DMS114 treated with DMSO at 0.1 percent for 48 hours (cell line): Measurements from ENCODE around the gene MEIS2.
"Not testable (repeated sequence)": the region's sequence is repeated elsewhere in the genome, so short reads cannot be mapped to it uniquely, and the experiment has no call there.

Experiments used
- DNase-seq: peaks from one replicate; lab custom pipeline; 2025; ENCODE audit not compliant: unreplicated experiment; lab: John Stamatoyannopoulos, UW

Gene MEIS2

DNA sequence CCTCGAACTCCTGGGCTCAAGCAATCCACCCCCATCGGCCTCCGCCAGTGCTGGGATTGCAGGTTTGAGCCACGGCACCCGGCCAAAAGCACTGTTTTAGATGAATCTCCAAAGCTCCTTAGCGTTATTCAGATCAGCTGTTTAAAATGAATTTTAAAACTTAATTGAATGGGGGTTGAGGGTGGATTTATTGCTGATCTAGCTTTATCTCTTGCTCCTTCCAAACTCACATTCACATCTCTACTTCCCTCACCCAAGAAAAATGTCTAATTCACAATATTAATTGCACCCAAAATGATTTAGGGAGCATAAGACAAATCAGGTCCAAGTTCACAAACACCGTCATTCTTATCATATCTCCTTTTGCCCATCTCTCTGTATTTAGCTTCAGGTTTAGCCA lies 89.8 kb downstream of the MEIS2 start:
- no peak for DNase-seq

DNA sequence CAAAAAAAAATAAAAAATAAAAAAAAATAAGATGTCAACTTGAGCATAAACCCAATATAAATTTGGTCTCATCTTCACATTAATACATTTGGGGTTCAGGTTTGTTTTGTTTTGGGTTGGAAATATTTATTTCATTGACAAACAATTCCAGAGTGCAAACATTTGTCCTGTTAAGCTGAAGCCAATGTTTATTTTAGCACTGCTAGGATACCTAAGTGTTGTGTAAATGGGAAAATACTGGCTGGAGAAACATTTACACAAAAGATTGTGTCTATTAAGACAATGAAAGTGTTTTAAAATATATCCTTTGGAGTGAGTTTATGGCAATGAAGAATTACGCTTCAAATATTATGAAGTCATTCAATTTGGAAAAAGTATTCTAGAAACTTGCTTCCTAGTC lies 91.1 kb downstream of the MEIS2 start:
- no peak for DNase-seq

DNA sequence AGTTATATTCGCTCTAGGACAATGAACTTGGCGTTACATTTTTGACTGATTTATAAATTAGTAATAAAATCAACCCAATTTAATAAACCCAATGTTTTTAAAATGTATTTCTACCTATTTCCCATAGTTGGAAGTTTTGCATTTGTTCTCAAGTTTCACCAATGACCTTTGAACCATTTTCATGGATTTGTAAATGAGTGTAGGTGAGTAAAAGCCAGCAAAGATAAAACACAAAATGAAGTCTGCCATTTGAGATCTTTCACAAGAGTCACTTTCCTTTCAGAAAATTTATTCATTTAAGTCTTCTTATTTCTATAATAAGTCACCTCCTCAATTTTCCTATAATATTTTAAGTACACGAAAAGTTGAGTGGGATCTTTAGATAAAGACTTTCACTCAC lies 92.1 kb downstream of the MEIS2 start:
- DNase-seq = no peak

DNA sequence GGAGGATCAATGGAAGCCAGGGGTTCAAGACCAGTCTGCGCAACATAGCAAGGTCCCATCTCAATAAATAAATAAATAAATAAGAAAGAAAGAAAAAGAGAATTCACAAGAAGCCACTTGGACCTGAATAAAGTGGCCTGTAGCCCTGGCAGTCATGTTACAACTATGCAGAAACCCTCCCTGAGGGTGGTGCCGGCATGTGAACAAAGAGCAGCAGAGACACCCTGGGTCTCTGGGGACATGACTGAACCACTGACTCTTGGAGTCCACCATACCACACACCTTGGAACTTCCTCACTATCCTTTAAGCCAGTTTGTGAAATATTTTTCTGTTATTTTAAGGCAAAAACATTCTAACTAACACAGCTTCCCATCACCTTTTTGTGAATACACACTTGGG lies 93.0 kb downstream of the MEIS2 start:
- DNase-seq = no peak

DNA sequence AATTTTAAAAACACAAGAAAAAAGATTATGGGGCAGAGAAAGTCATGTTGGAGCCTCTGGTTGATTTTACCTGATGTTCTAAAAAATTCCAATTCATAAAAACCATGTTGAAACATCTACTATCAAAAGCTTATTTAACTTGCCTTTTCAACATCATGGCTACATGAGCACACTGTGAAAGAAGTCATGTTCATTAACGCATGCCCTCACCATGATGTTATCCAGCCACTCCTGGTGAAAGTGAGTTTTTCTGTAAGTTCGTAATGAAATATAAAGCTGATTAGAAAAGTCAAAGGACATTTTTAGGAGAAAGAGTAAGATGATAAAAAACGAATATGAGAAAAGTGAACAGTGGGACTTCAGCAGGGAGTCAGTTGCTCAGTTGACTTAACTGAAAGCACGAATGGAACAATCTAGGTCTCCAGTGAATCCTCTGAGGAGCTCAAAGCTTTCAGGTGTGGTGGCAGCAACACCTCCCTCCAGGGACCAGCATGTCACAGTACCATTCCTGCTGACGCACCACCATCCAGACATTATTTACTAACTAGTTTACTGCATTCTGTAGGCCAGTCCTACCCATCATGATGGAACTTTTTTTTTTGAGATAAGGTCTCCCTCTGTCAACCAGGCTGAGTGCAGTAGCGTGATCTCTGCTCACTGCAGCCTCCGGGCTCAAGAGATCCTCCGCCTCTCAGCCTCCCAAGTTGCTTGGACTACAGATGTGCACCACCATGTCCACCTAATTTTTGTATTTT lies 95.2 kb downstream of the MEIS2 start:
- no peak for DNase-seq

DNA sequence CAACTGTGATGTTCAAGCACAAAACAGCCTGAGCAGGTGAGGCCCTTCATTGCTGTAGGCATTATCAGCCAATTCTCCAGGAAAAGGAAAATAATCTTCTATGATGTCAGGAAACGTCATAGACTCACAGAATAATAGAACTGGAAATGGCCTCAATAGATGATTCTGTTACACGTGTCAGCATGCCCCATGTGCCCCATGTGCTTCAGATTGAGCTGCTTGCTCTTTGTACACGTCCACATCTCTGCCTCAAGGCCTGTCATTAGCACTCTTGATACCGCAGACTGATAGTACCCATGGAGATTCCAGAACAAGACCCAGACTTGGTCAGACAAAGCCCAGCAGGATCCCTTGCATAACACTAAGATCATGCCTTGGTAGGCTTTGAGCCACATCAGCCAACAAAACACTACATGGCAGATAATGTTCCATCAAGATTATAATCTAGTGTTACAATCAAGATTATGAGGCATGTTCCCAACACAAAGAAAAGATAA lies 95.9 kb downstream of the MEIS2 start:
- no peak for DNase-seq

DNA sequence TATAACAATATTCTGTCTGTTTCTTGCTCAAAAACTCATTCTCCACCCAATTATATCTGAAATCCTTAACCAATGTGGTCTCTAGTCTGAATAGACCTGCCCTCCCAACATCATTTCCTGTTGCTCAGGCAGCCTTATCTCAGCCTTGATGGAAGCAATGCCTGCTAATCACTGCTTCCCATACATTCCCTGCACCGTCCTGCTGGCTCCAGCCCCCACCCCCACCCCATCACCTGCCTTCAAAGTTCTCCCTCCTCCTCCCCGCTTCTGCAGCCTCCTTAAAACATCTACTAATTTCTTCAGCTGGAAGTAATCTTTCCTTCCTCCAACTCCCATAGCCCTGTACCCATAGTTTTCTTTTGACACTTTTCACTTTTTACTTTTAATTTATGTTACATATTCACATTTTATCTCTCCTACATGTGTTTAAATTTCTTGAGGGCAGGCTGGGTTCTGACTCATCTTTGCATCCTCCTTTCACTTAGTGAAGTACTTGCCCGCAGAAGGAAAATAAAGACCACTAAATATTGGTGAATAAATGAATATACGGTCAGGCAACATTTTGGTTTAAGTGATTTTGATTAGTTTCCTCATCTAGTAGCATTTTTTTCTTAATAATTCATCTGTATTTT lies 98.2 kb downstream of the MEIS2 start:
- no peak for DNase-seq

DNA sequence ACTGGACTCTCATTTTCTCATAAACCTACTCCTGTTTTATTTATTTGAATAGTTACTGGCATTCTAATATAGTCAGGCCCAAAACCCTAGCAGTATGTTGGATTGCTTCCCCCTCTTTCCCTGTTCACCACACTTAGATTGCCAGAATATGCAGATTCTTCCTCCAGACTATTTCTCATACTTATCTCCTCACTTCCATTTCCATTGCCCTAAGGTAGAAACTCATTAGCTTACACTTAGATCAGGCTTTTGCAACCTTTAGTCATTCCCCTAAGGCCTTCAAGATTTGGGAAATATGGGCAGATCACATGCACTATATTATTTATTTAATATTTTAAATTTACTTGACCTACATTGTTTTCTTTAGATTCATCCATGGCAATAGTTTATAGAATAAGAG lies 98.9 kb downstream of the MEIS2 start:
- no peak for DNase-seq

DNA sequence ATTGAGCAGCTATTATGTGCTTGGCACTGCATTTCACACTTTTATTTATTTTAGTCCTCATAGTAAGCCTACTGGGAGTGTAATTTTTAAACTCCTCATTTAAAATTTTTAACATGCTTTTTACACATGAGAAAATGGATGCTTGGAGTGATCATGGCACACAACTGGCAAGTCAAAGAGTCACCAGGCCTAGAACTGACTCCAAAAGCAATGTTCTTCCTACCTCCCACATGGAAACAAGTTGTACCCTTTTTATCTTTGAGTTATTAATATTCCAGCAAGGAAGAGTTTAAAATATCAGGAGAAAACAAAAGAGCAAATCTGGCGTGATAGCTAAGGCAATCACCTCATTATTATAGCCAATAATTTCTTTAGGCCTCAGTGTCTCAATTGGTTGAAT lies 100.6 kb downstream of the MEIS2 start:
- no peak for DNase-seq

DNA sequence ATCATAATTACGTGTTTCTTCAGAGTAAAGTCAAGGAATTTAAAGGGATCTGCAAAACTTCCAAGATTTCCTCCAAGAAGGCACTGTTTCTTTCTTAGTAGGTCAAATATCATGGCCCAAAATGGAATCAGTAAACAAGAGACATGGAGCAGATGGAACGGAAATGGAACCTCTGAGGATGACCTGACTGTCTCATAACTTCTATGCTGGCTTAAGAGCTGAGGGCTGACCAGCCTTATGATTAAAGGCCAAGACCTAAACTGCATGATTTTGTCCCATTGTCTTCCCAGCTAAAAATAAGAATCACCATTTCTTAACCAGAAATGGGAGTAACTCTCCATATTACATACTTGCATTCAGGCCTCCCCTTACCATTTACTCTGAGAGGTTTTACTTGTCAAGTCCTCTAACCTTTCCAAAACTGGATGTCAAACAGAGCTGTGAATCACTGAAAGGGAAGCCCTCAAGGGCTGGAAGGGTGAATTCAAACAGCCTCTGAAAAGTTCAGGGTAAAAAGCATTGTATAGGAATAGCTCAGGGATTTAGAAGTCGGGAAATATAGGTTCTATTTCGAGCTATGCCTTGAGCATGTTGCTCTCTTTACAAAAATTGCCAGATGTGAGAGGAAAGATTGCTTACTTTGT lies 103.7 kb downstream of the MEIS2 start:
- DNase-seq = no peak

DNA sequence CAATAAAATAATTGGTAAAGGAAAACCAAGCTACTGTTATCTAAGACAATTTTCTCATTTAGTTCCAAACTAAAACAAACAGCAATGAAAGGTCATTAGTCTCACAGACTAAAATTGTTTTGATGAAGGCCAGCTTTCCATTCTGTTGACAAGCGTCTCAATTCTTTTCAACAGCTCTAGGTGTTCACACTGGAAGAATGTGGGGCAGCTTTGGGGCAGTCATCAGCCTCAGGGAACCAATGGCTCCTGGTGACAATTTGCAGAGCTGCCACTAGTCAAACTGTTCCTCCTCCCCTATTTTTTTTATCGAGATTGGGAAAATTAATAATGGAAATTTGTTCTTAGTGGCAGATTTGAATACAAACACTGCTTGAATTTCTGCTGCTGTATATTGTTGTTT lies 104.2 kb downstream of the MEIS2 start:
- no peak for DNase-seq

DNA sequence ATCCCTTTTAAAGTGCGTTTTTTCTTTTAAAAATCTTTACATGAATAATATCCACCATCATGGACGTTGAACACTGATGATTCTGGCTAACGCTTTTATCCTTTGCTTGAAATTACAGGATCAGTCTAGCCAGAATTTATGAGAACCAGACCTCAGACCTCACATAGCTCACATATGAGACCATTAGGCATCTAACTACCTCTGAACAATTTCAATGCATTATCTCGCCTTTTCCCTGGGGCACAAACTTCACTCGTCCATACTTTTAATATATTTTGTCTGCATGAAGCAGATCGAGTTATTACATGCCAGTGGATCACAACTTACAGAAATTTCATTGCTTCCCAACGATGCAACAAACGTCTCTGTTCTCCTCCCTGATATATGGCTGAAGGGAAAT lies 105.6 kb downstream of the MEIS2 start:
- DNase-seq = no peak

DNA sequence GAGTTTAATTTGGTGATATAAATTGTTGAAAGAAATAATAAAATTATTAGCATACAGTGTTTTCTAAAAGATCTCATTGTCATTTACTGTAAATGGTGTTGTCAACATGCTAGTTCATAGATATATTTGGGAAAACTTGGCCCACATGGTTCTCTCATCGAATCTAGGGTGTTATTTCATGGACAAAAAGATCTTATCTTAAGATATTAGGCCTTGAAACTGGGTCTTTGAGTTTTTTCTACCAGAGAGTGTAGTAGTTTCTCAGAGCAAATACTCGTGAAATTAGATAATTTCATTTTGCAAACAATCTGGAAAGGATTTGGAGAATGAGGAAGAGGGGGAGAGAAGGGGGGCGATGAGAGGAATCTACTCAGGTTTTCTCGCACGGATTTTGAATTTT lies 107.9 kb downstream of the MEIS2 start:
- no peak for DNase-seq

DNA sequence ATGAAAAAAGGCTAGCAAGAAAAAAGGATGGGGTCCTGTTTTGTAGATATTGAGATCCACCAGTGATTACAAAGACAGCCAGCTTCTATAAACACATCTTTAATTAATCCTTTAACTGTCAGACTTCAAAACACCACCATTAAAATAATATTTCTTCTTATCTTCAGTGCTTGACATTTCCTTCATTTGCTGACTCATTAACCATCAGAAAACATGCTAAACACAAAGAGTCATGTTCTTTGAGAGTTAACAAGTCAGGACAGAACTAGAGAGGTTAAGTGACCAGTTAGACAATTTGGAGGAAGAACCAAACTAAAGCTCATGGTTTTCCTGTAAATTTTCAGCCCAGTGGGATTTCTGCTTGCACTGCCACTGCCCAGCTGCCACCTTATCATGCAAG lies 111.4 kb downstream of the MEIS2 start:
- DNase-seq = no peak

DNA sequence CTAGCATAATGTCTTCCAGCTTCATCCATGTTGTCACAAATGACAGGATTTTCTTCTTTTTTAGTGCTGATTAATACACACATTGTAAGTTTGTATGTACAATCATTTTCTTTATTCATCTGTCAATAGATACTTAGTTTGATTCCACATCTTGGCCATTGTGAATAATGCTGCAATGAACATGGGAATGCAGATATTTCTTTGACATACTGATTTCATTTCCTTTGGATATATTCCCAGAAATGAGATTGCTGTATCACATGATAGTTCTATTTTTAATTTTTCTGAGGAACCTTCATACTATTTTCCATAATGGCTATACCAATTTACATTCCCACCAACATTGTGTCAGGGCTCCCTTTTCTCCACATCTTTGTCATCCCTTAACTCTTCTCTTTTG lies 117.9 kb downstream of the MEIS2 start:
- DNase-seq = no peak

DNA sequence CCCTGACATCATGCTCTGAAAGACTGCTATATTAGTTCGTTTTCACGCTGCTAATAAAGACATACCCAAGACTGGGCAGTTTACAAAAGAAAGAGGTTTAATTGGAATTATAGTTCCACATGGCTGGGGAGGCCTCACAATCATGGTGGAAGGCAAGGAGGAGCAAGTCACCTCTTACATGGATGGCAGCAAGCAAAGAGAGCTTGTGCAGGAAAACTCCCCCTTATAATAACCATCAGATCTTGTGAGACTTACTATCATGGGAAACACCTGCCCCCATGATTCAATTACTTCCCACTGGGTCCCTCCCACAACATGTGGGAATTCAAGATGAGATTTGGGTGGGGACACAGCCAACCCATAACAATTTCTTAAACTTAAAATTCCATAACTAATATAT lies 120.1 kb downstream of the MEIS2 start:
- DNase-seq = not testable (repeated sequence)

DNA sequence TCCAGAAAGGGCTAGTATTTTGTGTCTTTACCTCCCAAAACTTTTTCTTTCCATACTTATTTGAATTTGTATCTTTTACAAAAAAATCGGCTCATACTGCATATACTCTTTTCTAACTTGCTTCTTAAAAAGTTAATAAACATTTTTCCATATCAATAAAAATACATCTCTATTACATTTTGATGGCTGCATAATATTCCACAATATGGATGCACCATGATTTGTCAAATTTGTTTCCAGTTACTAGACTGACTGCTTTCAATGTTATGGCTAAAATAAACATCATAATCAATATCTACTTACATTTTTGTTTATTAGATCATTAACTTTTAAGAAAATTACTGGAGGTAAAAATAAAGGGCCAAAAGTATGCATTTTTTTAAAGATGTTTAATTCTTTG lies 121.7 kb downstream of the MEIS2 start:
- DNase-seq = no peak

DNA sequence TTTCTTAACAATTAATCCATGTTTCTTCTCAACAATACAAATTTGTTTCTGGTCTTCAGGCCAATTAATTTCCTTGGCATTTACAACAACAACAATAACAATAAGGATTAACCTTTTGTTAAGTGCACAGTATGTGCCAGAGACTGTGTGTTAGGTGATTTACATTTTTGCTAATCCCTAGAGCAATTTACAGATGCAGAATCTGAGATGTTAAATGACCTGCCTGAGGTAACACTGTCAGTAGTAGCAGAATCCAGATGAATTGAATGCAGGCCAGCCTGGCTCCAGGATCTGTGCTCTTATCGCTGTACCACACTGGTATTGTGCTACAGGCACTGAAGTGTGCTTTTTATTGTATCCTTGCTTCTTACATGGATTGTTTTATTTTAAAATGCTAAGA lies 122.2 kb downstream of the MEIS2 start:
- DNase-seq = no peak

DNA sequence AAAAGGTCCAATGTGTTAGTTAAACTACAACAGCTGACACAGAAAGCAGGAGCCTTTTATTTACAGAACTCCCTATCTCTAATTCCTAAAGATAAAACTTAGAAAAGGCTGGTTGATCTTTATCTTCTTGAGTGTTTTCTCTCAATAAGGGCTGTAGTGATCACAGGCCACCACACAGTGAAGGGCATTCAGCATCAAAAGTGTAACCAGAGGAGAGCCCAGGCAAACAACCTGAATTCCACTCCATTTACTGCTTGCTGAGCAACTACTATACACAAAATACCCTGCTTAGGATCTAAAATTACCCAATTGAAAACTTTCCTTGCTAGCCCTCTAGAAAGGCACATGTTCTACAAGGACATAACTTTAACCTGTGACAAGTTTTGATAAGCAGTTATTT lies 122.7 kb downstream of the MEIS2 start:
- DNase-seq = no peak

DNA sequence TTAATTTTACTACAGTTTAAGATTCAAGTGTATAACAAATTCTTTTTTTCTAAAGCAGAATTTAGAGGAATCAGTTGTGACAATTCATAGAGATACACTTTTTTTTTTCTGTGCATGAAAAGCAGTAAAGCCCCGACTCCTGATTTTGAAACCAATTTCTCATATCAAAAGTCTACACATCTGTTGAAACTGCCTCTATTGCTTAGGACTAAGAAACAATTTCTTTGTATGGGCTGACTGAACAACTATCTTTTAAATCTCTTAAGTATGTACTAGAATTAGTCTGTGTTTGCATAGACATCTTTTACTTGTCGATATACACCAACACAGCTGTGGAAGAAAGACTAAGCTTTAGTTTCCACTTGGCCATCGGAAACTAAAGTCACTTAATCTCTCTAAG lies 127.6 kb downstream of the MEIS2 start:
- DNase-seq = no peak

DNA sequence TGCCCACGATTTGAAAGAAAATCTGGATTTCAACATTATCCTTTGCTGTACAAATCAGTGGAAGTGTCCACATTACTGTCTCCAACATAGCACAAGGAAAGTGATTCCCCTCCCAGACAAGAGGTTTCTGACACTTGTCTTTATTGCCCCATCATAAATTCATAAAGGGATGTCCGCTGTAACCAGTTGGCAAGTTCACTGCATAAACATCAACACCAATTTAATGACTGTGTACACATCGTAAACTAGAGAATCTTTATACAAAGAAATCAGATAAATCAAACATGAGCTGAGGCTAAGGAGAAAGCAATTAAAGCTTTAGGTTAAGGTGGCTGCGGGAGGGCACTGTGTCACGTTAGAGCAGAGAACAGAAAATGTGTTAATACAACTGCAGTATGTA lies 129.8 kb downstream of the MEIS2 start:
- no peak for DNase-seq

DNA sequence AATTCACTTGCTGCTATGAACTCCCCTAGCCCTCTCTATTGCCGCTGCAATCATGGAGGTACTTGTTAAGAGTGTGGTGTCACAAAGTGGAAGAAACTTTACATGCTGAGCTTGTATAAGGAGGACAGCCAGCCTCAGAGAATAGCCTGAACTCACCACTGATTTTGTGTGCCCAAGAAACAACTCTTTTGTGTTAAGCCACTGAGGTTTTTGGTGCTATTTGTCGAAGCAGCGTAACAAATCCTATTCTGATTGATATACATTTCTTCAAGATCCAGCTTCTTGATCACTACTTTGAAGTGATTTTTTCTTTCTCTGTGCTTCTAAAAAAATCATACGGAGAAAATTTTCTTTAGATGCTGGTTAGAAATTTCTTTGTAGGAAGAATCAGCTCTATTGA lies 132.4 kb downstream of the MEIS2 start:
- DNase-seq = no peak
